GM12878 (cell line): ENCODE results near the gene TBC1D1. TPM values are rescaled to one million over a fixed set of nuclear protein-coding genes. Genes with fewer than 3 reads are reported as not detected.

Experiments
- ATAC-seq: fragments of 200-7000 bp; cut with Tn5 transposase; 3 replicates; pipeline ENCODE4 v1.9.1; 2020; ENCODE audit warnings: mild to moderate bottlenecking, moderate library complexity
- BruUV-seq: library from RNA; stranded (reverse); fragments of 400-500 nt; replicated peaks from 2 replicates; lab custom pipeline; 2021; lab: Mats Ljungman, UMichigan
- CTCF ChIA-PET: fragments of 300-600 bp; sonication (Branson Sonifier 250); formaldehyde crosslinking; extraction: SDS; loops from one replicate; lab custom pipeline; 2021; ENCODE audit warnings: inconsistent platforms; lab: Yijun Ruan, JAX
- POLR2A ChIA-PET: fragments of 350-600 bp; formaldehyde crosslinking; extraction: SDS; loops from one replicate; lab custom pipeline; 2021; ENCODE audit warnings: inconsistent platforms; lab: Charles Lee
- RAD21 ChIA-PET: fragments of 300-600 bp; sonication (Branson Sonifier 250); formaldehyde crosslinking; loops from one replicate; lab custom pipeline; 2023; ENCODE audit warnings: antibody characterized with exemption; ENCODE audit not compliant: unreplicated experiment; lab: Charles Lee
- SMC1A ChIA-PET: fragments of 300-600 bp; sonication (Branson Sonifier 250); formaldehyde crosslinking; loops from one replicate; lab custom pipeline; 2023; ENCODE audit not compliant: unreplicated experiment, uncharacterized antibody; lab: Charles Lee
- DNase-seq: peaks from one replicate; pipeline ENCODE4 v3.0.0-alpha.2; 2011; ENCODE audit warnings: low read depth, low spot score
- FAIRE-seq: peaks from 3 replicates; lab custom pipeline; 2011; peaks lifted over from hg19 to GRCh38; lab: Jason Lieb, UNC
- H2AFZ ChIP-seq: 2 replicates; pipeline ENCODE4 v1.6.0; 2011; ENCODE audit warnings: low read depth, low read length, control low read depth; ENCODE audit not compliant: control insufficient read depth
- H3K27ac ChIP-seq: 2 replicates; pipeline ENCODE4 v1.5.1; 2011; ENCODE audit warnings: control low read depth; ENCODE audit not compliant: control insufficient read depth, insufficient read depth
- H3K27me3 ChIP-seq, 2 experiments: replicated peaks in 1 of 2; 2 replicates each; pipeline versions ENCODE4 v1.6.0 to v1.6.1; 2011; ENCODE audit warnings: low read length in 1 of 2; ENCODE audit not compliant: control insufficient read depth in 2 of 2, insufficient read depth in 2 of 2
- H3K36me3 ChIP-seq, 2 experiments: 2 replicates each; pipeline ENCODE4 v1.5.1; 2011; ENCODE audit warnings: low read length in 1 of 2; ENCODE audit not compliant: control insufficient read depth in 2 of 2, insufficient read depth in 2 of 2
- H3K4me1 ChIP-seq: 2 replicates; pipeline ENCODE4 v1.6.1; 2011; ENCODE audit warnings: mild to moderate bottlenecking, low read length, moderate library complexity, mixed read lengths; ENCODE audit not compliant: control insufficient read depth, insufficient read depth
- H3K4me2 ChIP-seq: 2 replicates; pipeline ENCODE4 v1.6.0; 2011; ENCODE audit warnings: control low read depth; ENCODE audit not compliant: control insufficient read depth, insufficient read depth
- H3K4me3 ChIP-seq: fragments of 200-600 bp; sonication (generic); 2 replicates; pipeline ENCODE4 v1.5.1; 2016
- H3K79me2 ChIP-seq: 2 replicates; pipeline ENCODE4 v1.6.0; 2011; ENCODE audit warnings: low read length; ENCODE audit not compliant: control insufficient read depth, insufficient read depth
- H3K9ac ChIP-seq: 2 replicates; pipeline ENCODE4 v1.8.0; 2011; ENCODE audit warnings: low read length, control low read depth, mixed read lengths; ENCODE audit not compliant: control insufficient read depth, insufficient read depth
- H3K9me3 ChIP-seq: replicated peaks from 3 replicates; pipeline ENCODE4 v1.5.1; 2011; ENCODE audit warnings: mild to moderate bottlenecking, low read length; ENCODE audit not compliant: control insufficient read depth, insufficient read depth
- H4K20me1 ChIP-seq: 2 replicates; pipeline ENCODE4 v1.6.0; 2011; ENCODE audit not compliant: control insufficient read depth, insufficient read depth
- ATF7 ChIP-seq: fragments of 450-650 bp; IDR thresholded peaks from 2 replicates; pipeline ENCODE4 v1.6.1; 2016; ENCODE audit warnings: low read depth, mild to moderate bottlenecking
- BRCA1 ChIP-seq: IDR thresholded peaks from 2 replicates; pipeline ENCODE4 v1.6.1; 2011; ENCODE audit warnings: low read depth, low read length, improper control_type of control experiment
- CBFB ChIP-seq: IDR thresholded peaks from 2 replicates; pipeline ENCODE4 v1.6.1; 2016; ENCODE audit warnings: antibody characterized with exemption, low read depth
- CBX5 ChIP-seq: sonication (generic); IDR thresholded peaks from 2 replicates; pipeline ENCODE4 v1.6.1; 2016; ENCODE audit warnings: low read depth, moderate library complexity, mild to moderate bottlenecking, inconsistent platforms
- CHD4 ChIP-seq: fragments of 200-600 bp; sonication (generic); IDR thresholded peaks from 2 replicates; pipeline ENCODE4 v1.6.1; 2016; ENCODE audit warnings: mild to moderate bottlenecking
- IKZF1 ChIP-seq: fragments of 450-650 bp; conservative IDR thresholded peaks from 2 replicates; pipeline ENCODE4 v1.6.1; 2017; ENCODE audit warnings: antibody characterized with exemption, mild to moderate bottlenecking
- KDM1A ChIP-seq: fragments of 200-600 bp; sonication (generic); IDR thresholded peaks from 2 replicates; pipeline ENCODE4 v1.6.1; 2016; ENCODE audit warnings: borderline replicate concordance
- RAD21 ChIP-seq: IDR thresholded peaks from 2 replicates; pipeline ENCODE4 v1.6.1; 2011; ENCODE audit warnings: mild to moderate bottlenecking, low read depth, low read length, moderate library complexity; ENCODE audit not compliant: insufficient read depth
- REST ChIP-seq: IDR thresholded peaks from 2 replicates; pipeline ENCODE4 v1.6.1; 2012; ENCODE audit warnings: mild to moderate bottlenecking, low read depth, low read length
- TCF12 ChIP-seq: IDR thresholded peaks from 2 replicates; pipeline ENCODE4 v1.6.1; 2011; ENCODE audit warnings: low read depth, mild to moderate bottlenecking, low read length
- USF2 ChIP-seq: IDR thresholded peaks from 2 replicates; pipeline ENCODE4 v1.6.1; 2011; ENCODE audit warnings: low read depth, low read length, improper control_type of control experiment, borderline replicate concordance
- ZNF217 ChIP-seq: fragments of 450-650 bp; IDR thresholded peaks from 2 replicates; pipeline ENCODE4 v1.6.1; 2017; ENCODE audit warnings: antibody characterized with exemption, mild to moderate bottlenecking
- ZNF24 ChIP-seq: fragments of 450-650 bp; IDR thresholded peaks from 2 replicates; pipeline ENCODE4 v1.6.1; 2017; ENCODE audit warnings: antibody characterized with exemption, mild to moderate bottlenecking
- WGBS: methylation state at CpG from one replicate; pipeline ENCODE4 v1.1.6; 2016; ENCODE audit warnings: low lambda C conversion rate; ENCODE audit not compliant: insufficient replicate concordance, insufficient coverage; ENCODE audit errors: missing lambda C conversion rate; 5-methylcytosine and 5-hydroxymethylcytosine counted together
- in situ Hi-C: fragments of 300-500 bp; cut with MboI; formaldehyde crosslinking; loops from 9 replicates; pipeline ENCODE4 v1.14.3; 2018; ENCODE audit warnings: mixed read lengths
- intact Hi-C: fragments of 100-400 bp; cut with micrococcal nuclease; formaldehyde crosslinking; loops from one replicate; pipeline ENCODE4 v1.14.2; 2022; ENCODE audit not compliant: unreplicated experiment
- polyA plus RNA-seq, 11 experiments: library from polyadenylated mRNA; depleted of rRNA in 4 of 11; unstranded in 6 of 11; stranded (reverse) in 5 of 11; fragments of >200 nt; fragmentation: Nextera tagmentation in 4 of 11; fragmentation: Illumina TruSeq in 1 of 11; extraction: Ambion mirVana in 4 of 11; extraction: Trizol in 1 of 11; gene quantifications; 1 replicate in 1 of 11; 2 replicates in 10 of 11; pipeline versions ENCODE4 v1.2.1 to v1.2.3, GENCODE V29; 2011 to 2016; ENCODE audit warnings: inconsistent platforms in 2 of 11, missing spikeins in 2 of 11, low read depth in 1 of 11
- total RNA-seq, 4 experiments: library from RNA; depleted of rRNA in 3 of 4; stranded (reverse); fragments of >200 nt in 3 of 4; fragmentation: Illumina TruSeq in 1 of 4; extraction: Trizol in 1 of 4; gene quantifications; 2 replicates each; pipeline versions ENCODE4 v1.2.1 to v1.2.3, GENCODE V29; 2013 to 2021
- TF ChIP-seq, protein P1 (sequence below): fragments of 450-650 bp; formaldehyde crosslinking; IDR thresholded peaks from 2 replicates; pipeline ENCODE4 v1.4.0; 2020; ENCODE audit warnings: mild to moderate bottlenecking, moderate library complexity
- TF ChIP-seq, protein P2 (sequence below): fragments of 450-650 bp; IDR thresholded peaks from 2 replicates; pipeline ENCODE4 v1.6.1; 2016; ENCODE audit warnings: mild to moderate bottlenecking

The TBC1D1 gene
- total and polyA plus RNA-seq, 10 of the 15 experiments (the other 5 are each of a cell fraction or from before 2014, with no cell fraction given): 5.3 to 102 (median 57.8) TPM

DNA sequence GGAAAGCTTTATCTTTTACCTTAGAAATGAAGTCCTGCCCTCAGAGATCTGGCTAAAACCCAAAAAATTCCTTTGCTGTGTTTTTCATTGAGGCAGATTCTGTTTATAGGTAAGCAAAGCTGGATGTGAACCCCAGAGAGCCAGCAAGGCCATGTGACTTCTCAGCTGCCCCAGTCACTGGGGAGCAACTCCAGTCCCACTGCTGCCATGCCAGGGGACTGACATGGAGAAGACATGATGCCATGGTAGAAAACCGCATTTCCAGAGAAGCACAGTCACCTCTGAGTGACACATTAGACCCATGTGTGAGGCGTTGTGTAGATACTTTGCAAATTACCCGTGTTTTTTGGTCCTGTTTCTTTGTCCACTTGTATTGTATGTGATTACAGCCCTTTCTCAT is 114.8 kb downstream of the TBC1D1 start:
- H3K4me2 ChIP-seq: no peak overlapping the region
- no peak overlapping the region for H3K9ac ChIP-seq
- ChIA-PET RAD21 (no interaction called here), CTCF (interaction anchor here (1.0 to 1.2 kb wide), 2 partner anchors 12 to 204 kb away, joined by 3 to 6 read pairs; no protein-coding TSS in a partner anchor), POLR2A (no interaction called here), SMC1A (interaction anchor here (1.0 to 1.7 kb wide), 4 partner anchors 11 to 263 kb away, joined by 3 to 4 read pairs (median 4); no protein-coding TSS in a partner anchor)
- H3K79me2 ChIP-seq: no peaks in the 10 kb centered on the region; the same call in none of the 2 replicates
- no peaks in the 10 kb centered on the region for H3K9me3 ChIP-seq
- H3K4me3 ChIP-seq: no peak overlapping the region
- 46% methylated on average over 3 of the region's 3 CpGs for WGBS
- H4K20me1 ChIP-seq: no peaks in the 10 kb centered on the region
- H3K4me1 ChIP-seq: no peaks in the 10 kb centered on the region; the same call in 1 of the 2 replicates
- H2AFZ ChIP-seq: no peak overlapping the region
- intact Hi-C loops (no loop called here), in situ Hi-C loops (no loop called here)
- no TSS peak for BruUV-seq
- ATAC-seq (no peak), FAIRE-seq (no peak), DNase-seq (no peak)
- H3K27ac ChIP-seq: no peak overlapping the region
- 0 out of 4 replicates have a peak, but pooled peaks cover 0 to 3% of the 10 kb centered on the region in 2 experiments for H3K36me3 ChIP-seq
- no peaks in the 10 kb centered on the region for H3K27me3 ChIP-seq
- no peak for TF ChIP-seq ZNF217
- no peak for TF ChIP-seq IKZF1
- no peak for TF ChIP-seq BRCA1
- no peak for TF ChIP-seq ZNF24
- TF ChIP-seq CBFB: no peak
- TF ChIP-seq, protein P1, sequence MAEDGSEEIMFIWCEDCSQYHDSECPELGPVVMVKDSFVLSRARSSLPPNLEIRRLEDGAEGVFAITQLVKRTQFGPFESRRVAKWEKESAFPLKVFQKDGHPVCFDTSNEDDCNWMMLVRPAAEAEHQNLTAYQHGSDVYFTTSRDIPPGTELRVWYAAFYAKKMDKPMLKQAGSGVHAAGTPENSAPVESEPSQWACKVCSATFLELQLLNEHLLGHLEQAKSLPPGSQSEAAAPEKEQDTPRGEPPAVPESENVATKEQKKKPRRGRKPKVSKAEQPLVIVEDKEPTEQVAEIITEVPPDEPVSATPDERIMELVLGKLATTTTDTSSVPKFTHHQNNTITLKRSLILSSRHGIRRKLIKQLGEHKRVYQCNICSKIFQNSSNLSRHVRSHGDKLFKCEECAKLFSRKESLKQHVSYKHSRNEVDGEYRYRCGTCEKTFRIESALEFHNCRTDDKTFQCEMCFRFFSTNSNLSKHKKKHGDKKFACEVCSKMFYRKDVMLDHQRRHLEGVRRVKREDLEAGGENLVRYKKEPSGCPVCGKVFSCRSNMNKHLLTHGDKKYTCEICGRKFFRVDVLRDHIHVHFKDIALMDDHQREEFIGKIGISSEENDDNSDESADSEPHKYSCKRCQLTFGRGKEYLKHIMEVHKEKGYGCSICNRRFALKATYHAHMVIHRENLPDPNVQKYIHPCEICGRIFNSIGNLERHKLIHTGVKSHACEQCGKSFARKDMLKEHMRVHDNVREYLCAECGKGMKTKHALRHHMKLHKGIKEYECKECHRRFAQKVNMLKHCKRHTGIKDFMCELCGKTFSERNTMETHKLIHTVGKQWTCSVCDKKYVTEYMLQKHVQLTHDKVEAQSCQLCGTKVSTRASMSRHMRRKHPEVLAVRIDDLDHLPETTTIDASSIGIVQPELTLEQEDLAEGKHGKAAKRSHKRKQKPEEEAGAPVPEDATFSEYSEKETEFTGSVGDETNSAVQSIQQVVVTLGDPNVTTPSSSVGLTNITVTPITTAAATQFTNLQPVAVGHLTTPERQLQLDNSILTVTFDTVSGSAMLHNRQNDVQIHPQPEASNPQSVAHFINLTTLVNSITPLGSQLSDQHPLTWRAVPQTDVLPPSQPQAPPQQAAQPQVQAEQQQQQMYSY (CRISPR knock-in tag): no peak
- no peak for TF ChIP-seq USF2
- no peak for TF ChIP-seq KDM1A
- no peak for TF ChIP-seq REST
- TF ChIP-seq CHD4: no peak
- TF ChIP-seq CBX5: no peak
- TF ChIP-seq, protein P2, sequence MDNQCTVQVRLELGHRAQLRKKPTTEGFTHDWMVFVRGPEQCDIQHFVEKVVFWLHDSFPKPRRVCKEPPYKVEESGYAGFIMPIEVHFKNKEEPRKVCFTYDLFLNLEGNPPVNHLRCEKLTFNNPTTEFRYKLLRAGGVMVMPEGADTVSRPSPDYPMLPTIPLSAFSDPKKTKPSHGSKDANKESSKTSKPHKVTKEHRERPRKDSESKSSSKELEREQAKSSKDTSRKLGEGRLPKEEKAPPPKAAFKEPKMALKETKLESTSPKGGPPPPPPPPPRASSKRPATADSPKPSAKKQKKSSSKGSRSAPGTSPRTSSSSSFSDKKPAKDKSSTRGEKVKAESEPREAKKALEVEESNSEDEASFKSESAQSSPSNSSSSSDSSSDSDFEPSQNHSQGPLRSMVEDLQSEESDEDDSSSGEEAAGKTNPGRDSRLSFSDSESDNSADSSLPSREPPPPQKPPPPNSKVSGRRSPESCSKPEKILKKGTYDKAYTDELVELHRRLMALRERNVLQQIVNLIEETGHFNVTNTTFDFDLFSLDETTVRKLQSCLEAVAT: no peak
- TF ChIP-seq ATF7: no peak
- no peak for TF ChIP-seq TCF12
- TF ChIP-seq RAD21: no peak
